ENCODE data around the gene LLGL2.

Gene LLGL2

GRCh38 chr17:75508931-75509361 lies 16.6 kb upstream of the LLGL2 start:
- DNase-seq (ENCODE audit: low spot score): no peak
- in situ Hi-C loops (cut with MboI; ENCODE audit: low pct_unique_long_range_greater_than_20kb, low sequenced_read_pairs, unreplicated experiment): no loop called here
- no peak for TF ChIP-seq CTCF (IDR thresholded peaks at IDR 0.05; ENCODE audit: extremely low read depth, insufficient read depth, missing control alignments)

GRCh38 chr17:75509528-75510258 lies 15.8 kb upstream of the LLGL2 start:
- in situ Hi-C loops (cut with MboI; ENCODE audit: low pct_unique_long_range_greater_than_20kb, low sequenced_read_pairs, unreplicated experiment): no loop called here
- no peak for TF ChIP-seq CTCF (IDR thresholded peaks at IDR 0.05; ENCODE audit: extremely low read depth, insufficient read depth, missing control alignments)

GRCh38 chr17:75511270-75511609 lies 14.3 kb upstream of the LLGL2 start:
- no peak for TF ChIP-seq CTCF (IDR thresholded peaks at IDR 0.05; ENCODE audit: extremely low read depth, insufficient read depth, missing control alignments)
- in situ Hi-C loops (cut with MboI; ENCODE audit: low pct_unique_long_range_greater_than_20kb, low sequenced_read_pairs, unreplicated experiment): no loop called here
- DNase-seq (ENCODE audit: low spot score): no peak

More at GRCh38 chr17:75509528-75510258, 15.8 kb upstream of the LLGL2 start:
- DNase-seq (ENCODE audit: low spot score): no peak

- TF ChIP-seq CTCF (IDR thresholded peaks at IDR 0.05; ENCODE audit: extremely low read depth, insufficient read depth, missing control alignments): no peak
- in situ Hi-C loops (cut with MboI; ENCODE audit: low pct_unique_long_range_greater_than_20kb, low sequenced_read_pairs, unreplicated experiment): no loop called here
- no peak for DNase-seq (ENCODE audit: low spot score)
Observed at GRCh38 chr17:75511610-75512575, 13.6 kb upstream of the LLGL2 start.

- no peak for DNase-seq (ENCODE audit: low spot score)
- in situ Hi-C loops (cut with MboI; ENCODE audit: low pct_unique_long_range_greater_than_20kb, low sequenced_read_pairs, unreplicated experiment): no loop called here
- no peak for TF ChIP-seq CTCF (IDR thresholded peaks at IDR 0.05; ENCODE audit: extremely low read depth, insufficient read depth, missing control alignments)
Observed at GRCh38 chr17:75512926-75513640, 12.4 kb upstream of the LLGL2 start.

- in situ Hi-C loops (cut with MboI; ENCODE audit: low pct_unique_long_range_greater_than_20kb, low sequenced_read_pairs, unreplicated experiment): no loop called here
- no peak for TF ChIP-seq CTCF (IDR thresholded peaks at IDR 0.05; ENCODE audit: extremely low read depth, insufficient read depth, missing control alignments)
- DNase-seq (ENCODE audit: low spot score): no peak
Observed at GRCh38 chr17:75513641-75514000, 11.9 kb upstream of the LLGL2 start.
